Muscle of back (tissue), 13 donors: ENCODE data around the gene DTX3. TPM values are rescaled to one million over a fixed set of nuclear protein-coding genes. Genes with fewer than 3 reads are reported as not detected.
"Not testable (repeated sequence)": the region's sequence is repeated elsewhere in the genome, so short reads cannot be mapped to it uniquely, and the experiment has no call there.

ENCODE experiments used
- DNase-seq, 3 donors: peaks; one replicate each; pipeline versions ENCODE4 v3.0.0 to v3.0.0-alpha.2; 2013
- long read RNA-seq, 9 donors: transcript quantifications; one replicate each; lab custom pipeline, GENCODE V29; 2026
- polyA plus RNA-seq, 10 donors: library from polyadenylated mRNA; unstranded; fragments of 120-200 nt; gene quantifications; one replicate each; pipeline ENCODE4 v1.2.1, GENCODE V29; 2013; ENCODE audit not compliant: insufficient read length in 10 of 10

Gene DTX3, protein sequence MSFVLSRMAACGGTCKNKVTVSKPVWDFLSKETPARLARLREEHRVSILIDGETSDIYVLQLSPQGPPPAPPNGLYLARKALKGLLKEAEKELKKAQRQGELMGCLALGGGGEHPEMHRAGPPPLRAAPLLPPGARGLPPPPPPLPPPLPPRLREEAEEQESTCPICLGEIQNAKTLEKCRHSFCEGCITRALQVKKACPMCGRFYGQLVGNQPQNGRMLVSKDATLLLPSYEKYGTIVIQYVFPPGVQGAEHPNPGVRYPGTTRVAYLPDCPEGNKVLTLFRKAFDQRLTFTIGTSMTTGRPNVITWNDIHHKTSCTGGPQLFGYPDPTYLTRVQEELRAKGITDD
- polyA plus RNA-seq: 10 to 100 TPM; 21.8 to 42.7 (median 26.5) TPM
- long read RNA-seq, donor 1, partial matches to known transcripts: 0 of 4 reads
- long read RNA-seq, donor 1, other reads (novel, unspliced or antisense): 0 of 4 reads
- long read RNA-seq, donor 2, partial matches to known transcripts: 0 of 5 reads
- long read RNA-seq, donor 2, other reads (novel, unspliced or antisense): 0 of 5 reads
- long read RNA-seq, donor 3: 0 reads
- long read RNA-seq, donor 4, partial matches to known transcripts: 0 of 2 reads
- long read RNA-seq, donor 4, other reads (novel, unspliced or antisense): 0 of 2 reads
- long read RNA-seq, donor 5, partial matches to known transcripts: 5 of 12 reads
- long read RNA-seq, donor 5, other reads (novel, unspliced or antisense): 0 of 12 reads
- long read RNA-seq, donor 6, partial matches to known transcripts: 0 of 7 reads
- long read RNA-seq, donor 6, other reads (novel, unspliced or antisense): 0 of 7 reads
- long read RNA-seq, donor 7, partial matches to known transcripts: 0 of 1 reads
- long read RNA-seq, donor 7, other reads (novel, unspliced or antisense): 0 of 1 reads
- long read RNA-seq, donor 8, partial matches to known transcripts: 0 of 2 reads
- long read RNA-seq, donor 8, other reads (novel, unspliced or antisense): 0 of 2 reads
- long read RNA-seq, donor 9, partial matches to known transcripts: 0 of 1 reads
- long read RNA-seq, donor 9, other reads (novel, unspliced or antisense): 0 of 1 reads

- DNase-seq: peak in 1 of 3 donors; percentile 74
Measured at GRCh38 chr12:57604454-57604991, at the start of gene DTX3. Gene DTX3 (plus strand): TSS chr12:57604824. CDS start chr12:57606518, 1,694 bp downstream.

DNA sequence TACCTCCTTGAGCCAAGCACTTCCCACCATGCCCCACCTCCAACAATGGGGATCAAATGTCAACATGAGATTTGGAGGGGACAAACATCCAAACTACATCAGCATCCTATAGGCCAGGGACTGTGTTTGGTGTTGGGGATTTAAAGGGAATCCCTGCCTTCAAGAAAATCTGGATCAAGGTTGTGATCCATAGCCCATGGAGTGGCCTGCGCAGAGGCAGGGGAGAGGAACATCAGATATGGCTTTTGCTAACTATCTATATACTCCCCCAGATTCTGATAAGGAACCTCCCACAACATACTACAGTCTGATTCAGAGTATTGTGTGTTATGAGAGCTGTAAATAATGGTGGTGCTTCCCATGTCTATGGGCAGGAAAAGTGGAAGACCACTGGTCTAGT, 49.7 kb upstream of the DTX3 start:
- no peak for DNase-seq

DNA sequence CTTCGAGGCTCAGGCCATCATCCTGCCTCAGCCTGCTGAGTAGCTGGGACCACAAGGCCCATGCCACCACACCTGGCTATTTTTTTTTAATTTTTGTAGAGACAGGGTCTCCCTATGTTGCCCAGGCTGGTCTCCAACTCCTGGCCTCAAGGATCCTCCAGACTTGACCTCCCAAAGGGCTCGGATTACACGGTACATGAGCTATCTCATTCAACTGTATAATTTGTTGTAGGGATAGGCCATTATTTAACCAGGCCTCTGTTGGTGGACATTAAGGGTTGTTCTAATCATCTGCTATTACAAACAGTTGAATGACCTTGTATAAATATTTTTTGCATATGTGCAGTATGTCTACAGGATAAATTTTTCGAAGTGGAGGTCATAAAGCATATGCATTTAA, 45.8 kb upstream of the DTX3 start:
- no peak for DNase-seq

DNA sequence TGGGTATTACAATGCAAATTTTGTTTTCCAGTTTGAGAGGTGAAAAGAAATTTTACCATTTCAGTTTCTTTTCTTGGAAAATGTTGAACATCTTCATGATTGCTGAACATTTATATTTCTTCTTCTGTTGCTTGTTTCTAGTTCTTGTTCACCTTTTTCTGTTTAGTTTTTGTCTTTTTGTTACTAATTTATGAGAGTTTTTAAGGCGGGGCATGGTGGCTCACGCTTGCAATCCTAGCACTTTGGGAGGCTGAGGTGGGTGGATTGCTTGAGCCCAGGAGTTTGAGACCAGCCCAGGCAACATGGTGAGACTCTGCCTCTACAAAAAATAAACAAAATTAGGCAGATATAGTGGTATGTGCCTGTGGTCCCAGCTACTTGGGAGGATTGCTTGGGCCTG, 44.1 kb upstream of the DTX3 start:
- DNase-seq: no peak

- DNase-seq: not testable (repeated sequence)
Measured at GRCh38 chr12:57561117-57561516, 43.5 kb upstream of the DTX3 start.

DNA sequence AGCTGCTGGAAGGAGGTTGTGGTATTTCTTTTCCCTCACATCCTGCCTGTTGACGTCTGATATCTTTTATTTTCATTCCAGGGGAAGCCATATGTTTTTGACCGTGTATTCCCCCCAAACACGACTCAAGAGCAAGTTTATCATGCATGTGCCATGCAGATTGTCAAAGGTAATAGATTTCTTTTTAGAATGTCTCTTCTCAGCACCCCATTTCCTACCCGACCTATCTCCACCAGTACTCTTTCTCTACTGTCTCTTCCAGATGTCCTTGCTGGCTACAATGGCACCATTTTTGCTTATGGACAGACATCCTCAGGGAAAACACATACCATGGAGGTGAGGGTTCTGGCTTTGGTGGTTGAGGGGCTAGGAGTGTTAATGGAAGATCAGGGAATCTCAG, 41.3 kb upstream of the DTX3 start:
- no peak for DNase-seq

DNA sequence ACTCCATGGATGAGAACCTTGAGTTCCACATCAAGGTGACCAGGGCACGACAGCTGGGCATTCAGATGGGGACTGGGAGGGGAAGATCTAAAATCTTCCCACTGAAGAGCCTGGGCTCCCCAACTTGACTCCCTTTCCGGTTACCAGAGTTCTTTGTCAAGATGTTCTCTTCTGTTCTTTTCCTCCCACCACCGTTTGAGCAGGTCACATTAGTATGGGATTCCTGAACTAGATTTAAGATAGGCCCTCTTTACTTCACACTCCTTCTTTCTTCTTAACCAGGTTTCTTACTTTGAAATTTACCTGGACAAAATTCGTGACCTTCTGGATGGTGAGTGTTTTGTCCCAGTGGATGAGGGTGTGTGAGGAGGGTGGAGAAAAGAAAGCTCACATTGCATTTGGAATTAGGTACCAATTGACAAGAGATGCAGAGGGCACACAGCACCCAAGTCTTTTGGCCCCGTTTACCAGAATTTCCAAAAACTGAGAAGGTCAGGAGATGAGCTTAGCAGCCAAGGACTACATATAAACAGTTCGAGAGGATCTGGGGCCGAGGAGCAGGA, 40.4 kb upstream of the DTX3 start:
- no peak for DNase-seq

DNA sequence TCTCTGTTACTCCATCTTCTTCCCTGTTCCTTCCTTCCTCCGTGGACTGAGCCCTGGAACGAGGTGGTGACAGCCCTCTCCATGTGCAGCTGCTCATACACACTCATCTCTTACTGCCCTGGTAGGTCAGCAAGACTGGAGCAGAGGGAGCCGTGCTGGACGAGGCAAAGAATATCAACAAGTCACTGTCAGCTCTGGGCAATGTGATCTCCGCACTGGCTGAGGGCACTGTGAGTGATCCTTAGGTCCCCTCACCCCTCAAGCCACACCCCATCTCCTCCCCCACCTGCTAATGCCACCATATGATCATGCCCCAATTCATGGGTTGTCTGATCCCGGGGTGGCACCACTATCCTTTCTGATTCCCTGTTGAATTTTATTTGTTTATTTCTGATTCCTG, 35.8 kb upstream of the DTX3 start:
- DNase-seq: no peak

DNA sequence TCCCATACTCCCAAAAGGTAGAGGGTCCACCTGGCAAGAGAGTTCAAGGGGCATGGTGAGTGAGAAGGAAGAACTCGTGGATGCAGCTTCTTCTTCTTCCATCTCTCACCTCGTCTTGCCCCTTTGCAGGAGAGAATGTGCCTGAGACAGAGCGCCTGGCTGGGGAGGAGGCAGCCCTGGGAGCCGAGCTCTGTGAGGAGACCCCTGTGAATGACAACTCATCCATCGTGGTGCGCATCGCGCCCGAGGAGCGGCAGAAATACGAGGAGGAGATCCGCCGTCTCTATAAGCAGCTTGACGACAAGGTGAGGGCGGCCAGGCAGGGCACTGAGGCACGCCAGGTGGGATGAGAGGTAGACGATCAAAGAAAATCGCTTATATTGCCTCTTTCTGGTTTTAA, 34.8 kb upstream of the DTX3 start:
- DNase-seq: no peak

GRCh38 chr12:57570438-57570837, 34.2 kb upstream of the DTX3 start:
- DNase-seq: not testable (repeated sequence)

- no peak for DNase-seq
Measured at GRCh38 chr12:57571926-57572762, 32.5 kb upstream of the DTX3 start.

GRCh38 chr12:57574795-57575194, 29.8 kb upstream of the DTX3 start:
- DNase-seq: no peak

- no peak for DNase-seq
Measured at GRCh38 chr12:57575771-57576612, 28.6 kb upstream of the DTX3 start.

- no peak for DNase-seq
Measured at GRCh38 chr12:57576613-57577160, 27.9 kb upstream of the DTX3 start.

GRCh38 chr12:57577981-57578758, 26.5 kb upstream of the DTX3 start:
- DNase-seq: no peak

- DNase-seq: no peak
Measured at GRCh38 chr12:57579011-57579410, 25.6 kb upstream of the DTX3 start.

DNA sequence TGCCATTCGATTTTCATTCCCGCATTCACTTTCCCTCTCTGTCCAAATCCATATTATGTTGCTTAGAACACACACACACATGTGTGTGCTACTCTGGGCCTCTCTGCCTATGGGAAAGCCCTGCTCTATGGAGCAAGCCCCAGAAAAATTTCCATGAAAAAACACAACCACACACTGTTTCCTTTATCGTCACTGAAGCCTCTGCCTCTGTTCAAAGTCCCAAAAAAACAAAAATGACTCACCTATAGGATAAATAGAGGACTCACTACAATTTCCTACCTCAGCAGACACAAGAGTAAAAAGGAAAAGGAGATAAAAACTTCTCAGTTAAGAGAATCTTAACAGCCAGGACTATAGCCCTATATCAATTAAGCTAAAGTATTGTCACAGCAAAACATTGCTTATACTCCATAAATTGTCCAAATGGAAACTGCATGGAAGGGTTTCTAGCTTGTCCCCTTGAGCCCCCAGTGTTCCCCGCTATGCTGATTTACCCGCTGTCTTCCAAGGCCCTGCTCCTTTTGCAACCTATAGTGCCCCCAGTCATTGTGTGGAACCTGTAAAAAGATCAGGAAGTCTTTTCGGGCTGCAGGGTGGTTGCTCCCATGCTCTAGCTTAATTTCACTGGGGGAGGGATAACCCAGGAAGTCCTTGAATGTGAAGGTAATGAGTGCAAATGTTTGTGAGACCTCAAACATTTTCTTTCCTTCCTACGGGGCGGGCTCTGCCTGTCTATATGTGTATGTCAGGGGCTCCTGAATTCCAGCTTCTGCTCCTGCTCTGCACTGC, 24.8 kb upstream of the DTX3 start:
- DNase-seq: no peak

GRCh38 chr12:57580466-57580795, 24.2 kb upstream of the DTX3 start:
- no peak for DNase-seq
